GM21390 (cell line): ENCODE measurements around the gene DMAC1.

Source experiments
- ATAC-seq: cut with Tn5 transposase; IDR thresholded peaks from one replicate; pipeline ENCODE4 v1.9.1; 2021; ENCODE audit not compliant: unreplicated experiment

The DMAC1 gene

DNA sequence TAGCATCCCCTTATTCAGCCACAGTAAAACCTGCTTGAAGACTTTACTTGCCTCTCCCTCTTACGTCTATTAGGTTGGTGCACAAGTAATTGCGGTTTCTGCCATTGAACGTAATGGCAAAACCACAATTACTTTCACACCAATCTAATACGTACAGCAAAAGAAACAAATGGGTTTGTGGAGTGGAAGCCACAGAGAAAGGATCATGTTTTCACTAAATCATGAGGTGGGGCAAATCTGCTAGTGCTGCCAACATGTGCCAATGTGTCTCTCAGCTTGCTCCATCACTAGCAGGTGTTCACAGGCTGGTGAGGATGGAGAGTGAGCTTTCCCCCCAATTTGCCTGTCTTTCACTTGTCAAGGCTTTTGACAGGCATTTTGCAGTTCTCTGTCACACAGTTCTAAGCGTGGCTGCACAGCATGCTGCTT lies 15.9 kb downstream of the DMAC1 start:
- no peak for ATAC-seq

DNA sequence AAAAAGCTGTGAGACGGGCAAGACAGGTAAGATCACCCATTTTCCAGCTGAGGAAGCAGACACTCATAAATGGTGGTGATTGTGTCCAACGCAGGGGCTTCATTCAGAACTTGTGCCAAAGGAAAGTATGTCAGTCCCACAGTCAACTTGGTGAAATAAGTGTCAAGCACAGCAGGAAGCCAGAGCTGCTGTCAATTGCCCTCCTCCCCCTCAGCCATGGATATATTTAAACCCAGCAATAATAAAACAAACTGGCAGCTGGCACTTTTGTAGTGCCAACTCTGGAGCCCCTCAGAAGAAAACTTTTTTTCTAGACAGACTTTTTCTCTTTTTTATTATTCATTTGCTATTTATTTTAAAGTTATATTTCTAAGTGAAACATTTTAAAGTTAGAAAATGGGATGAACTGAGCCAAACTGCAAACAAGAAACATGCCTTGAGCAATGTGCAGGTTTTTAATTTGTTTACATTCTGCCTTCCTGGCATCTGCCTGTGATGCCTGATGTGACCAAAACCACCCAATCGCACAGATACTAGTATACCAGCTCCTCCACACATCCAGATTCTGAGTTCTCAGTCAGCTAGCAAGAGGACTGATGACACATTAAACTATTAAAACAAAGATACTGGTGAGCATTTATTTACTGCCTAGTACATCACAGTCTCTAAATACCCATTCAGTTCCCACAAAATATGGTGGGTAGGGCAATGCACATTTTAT lies 17.0 kb downstream of the DMAC1 start:
- no peak for ATAC-seq

DNA sequence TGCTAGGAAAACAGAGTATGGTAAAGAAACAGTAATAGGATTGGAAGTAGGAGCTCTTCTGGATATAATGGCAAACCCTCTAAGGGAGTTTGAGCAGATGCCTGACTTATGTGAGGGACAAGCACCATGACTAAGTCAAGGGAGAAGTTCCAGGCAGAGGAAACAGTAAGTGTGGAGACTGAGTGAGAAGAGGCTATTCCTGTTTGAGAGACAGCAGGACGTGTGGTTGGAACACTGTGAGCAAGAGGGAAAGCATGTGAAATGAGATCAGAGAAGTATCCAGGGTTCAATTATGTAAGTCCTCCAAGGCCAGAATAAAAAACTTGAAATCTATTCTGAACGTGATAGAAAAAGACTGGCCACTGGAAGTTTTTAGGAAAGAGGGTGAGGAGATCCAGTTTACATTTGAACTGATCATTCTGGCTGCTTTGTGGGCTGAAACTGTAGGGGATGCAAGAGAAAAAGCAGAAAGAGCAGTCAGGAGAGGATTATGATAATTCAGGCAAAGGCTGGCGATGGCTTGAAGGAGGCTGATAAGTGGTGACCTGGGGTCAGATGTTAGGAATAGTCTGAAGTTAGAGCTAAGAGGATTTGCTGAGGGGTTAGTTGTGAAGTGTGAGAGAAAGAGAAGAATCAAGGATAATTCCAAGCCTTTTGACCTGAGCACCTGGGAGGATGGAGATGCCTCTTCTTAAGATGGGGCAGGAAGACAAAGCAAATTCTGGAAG lies 19.2 kb downstream of the DMAC1 start:
- no peak for ATAC-seq

DNA sequence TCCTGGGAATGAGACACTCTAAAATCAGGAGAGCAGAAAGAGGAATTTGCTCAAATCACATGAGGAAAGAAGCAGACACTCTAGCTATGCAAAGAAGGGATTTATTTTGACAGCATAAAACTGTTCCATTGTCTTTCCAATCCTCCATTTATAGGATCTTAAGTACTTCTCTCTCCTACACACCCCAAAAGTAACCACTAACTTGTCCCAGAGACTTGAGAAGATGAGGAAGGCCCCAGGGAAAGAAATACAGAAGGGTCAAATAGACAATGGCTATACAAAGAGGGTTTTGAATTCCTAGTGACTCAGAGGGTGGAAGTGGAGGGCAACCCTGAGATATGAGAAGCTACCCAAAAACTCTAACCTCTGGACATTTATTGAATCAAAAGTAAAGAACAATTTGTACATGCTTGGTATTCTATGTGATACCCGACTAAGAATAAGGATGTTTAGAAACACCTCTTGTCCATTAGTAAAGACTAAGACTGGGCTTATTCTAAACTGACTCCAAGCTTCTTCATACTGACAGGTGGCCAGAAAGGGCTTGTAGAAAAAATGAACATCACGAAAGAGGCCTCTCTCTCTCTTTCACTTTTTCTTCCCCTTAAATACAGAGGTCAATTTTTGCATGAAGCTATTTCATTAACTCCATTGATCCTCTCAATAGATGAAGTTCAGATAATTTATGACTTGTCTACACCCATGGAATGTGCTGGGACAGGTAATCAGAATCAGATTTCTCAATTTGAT lies 20.6 kb downstream of the DMAC1 start:
- peak; percentile 47 for ATAC-seq

DNA sequence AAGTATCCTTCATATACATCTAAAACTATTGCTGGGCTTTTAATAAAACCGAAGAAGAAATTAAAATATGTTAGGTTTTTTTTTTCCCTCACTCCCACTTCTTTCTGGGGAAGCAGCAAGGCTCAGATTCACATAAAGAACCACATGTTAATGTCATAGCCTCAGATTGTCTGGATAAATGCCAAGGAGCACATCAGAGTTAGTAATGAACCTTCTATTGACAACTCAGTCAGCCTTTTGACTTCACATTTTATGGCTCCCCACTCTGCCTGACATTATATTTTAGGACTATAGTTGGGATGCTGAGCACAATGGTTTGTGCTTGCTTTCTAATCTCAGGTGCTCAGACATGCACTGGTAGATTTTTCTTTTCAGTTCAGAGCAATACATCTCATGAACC lies 21.8 kb downstream of the DMAC1 start:
- ATAC-seq: no peak

DNA sequence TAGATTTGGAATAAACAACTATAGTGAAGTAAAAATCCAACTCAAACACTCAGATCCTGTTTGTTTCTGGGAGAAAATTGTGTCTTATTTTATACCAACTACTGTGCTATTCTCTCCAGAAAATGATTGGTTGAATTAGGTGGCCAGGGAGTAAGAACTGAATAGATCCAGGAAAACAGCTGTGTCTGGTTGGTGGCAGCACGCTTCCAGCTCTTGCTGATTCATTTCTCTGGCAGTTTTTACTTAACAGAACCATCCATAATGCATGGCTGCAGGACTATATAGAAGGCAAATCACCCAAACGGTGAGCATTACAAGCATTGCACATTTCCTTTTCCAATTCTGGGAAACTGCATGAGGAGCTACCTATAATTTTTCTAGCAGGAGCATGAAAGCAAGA lies 29.5 kb downstream of the DMAC1 start:
- no peak for ATAC-seq

DNA sequence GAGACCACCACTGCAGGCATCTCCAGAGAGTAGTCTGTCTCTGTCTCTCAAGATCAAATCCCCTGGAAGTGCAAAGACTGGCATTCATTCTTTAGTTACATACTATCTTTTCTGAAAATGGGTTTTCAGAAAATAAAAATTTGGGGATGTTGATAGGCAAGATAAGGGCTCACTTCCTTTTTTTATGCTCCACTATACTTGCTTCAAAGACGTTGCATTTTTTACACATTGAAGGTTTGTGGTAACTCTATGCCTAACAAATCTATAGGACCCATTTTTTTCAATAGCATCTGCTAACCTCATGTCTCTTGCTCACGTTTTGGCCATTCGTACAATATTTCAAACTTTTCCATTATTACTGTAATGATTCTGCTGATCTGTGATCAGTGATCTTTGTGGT lies 37.0 kb downstream of the DMAC1 start:
- ATAC-seq: no peak

DNA sequence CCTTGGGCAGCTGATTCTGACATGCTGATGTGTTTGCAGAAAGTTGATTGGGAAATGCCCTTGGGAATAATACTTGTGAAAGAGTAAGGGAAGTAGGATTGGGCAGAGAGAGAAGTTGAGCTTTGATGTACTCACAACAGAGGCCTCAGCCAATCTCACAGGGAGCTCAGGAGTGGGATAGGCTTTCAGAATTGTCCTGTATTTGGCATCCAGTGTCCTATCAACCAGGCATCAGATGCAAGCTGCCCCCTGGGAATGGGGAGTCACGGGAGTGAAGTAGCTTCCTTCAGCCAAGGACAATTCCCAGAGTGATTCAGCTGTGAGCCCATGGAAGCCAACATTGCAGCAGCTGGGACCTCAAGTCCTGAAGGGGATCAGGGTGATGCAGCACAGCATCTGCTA lies 39.6 kb downstream of the DMAC1 start:
- ATAC-seq: no peak

DNA sequence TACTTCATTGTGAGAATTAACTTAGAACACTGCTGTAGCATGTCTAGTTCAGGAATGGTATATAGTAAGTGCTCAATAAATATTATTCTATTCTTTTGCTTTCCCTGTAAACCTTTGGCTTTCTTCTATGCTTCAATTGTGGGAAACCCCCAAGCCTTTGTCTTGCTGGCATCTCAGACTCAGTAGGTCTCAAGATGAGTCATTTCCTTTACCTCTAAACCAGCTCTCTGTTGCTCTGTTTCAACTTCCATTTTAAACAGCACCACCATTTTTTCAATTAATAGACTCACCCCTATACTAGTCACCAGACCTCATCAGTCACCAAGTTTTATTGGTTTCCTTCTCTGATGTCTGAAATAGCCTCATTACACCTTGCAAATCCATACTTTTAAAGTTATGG lies 43.5 kb downstream of the DMAC1 start:
- ATAC-seq: peak; percentile 99

DNA sequence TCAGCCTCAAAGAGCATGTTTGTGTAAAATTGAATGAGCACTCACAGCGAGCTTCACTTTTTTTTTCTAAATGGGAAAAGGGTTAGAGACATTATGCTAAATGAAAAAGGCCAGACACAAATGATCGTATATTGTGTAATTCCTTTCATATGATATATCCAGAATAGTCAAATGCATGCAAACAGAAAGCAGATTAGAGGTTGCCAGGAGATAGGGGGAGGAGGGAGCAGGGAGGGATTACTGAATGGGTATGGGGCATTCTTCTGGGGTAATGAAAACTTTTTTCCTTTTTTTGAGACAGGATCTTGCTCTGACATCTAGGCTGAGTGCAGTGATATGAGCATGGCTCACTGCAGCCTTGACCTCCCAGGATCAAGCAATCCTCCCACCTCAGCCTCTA lies 47.1 kb downstream of the DMAC1 start:
- no peak for ATAC-seq
